Measurements from ENCODE around the gene HBM.

- TF ChIP-seq CTCF (optimal IDR thresholded peaks at IDR 0.05 in 1 of 3, IDR thresholded peaks at IDR 0.05 in 1 of 3, conservative IDR thresholded peaks at IDR 0.05 in 1 of 3; ENCODE audit: extremely low read depth in 1 of 3, insufficient read depth in 2 of 3, low read length in 3 of 3) (no peak), EZH2 (IDR thresholded peaks at IDR 0.05; ENCODE audit: low read length) (no peak)
Measured at GRCh38 chr16:168424-168823, 2.6 kb downstream of the HBM start.

Measured in keratinocyte (primary cell).